ENCODE results near the gene MNDA.

Gene MNDA

GRCh38 chr1:158830904-158831507 lies at the start of gene MNDA:
MNDA (plus strand) TSS chr1:158831351; CDS start chr1:158842154, 10,803 bp downstream.
- DNase-seq, result peak; percentile 15

GRCh38 chr1:158793604-158794003 lies 37.5 kb upstream of the MNDA start:
- peak; percentile 52 for DNase-seq

GRCh38 chr1:158794247-158794646 lies 36.9 kb upstream of the MNDA start:
- DNase-seq, result no peak

GRCh38 chr1:158798531-158798930 lies 32.6 kb upstream of the MNDA start:
- peak; percentile 13 for DNase-seq

- DNase-seq, result no peak
Observed at GRCh38 chr1:158799689-158800088, 31.5 kb upstream of the MNDA start.

GRCh38 chr1:158800526-158800925 lies 30.6 kb upstream of the MNDA start:
- no peak for DNase-seq

- DNase-seq, result no peak
Observed at GRCh38 chr1:158801396-158801795, 29.8 kb upstream of the MNDA start.

GRCh38 chr1:158803678-158804077 lies 27.5 kb upstream of the MNDA start:
- no peak for DNase-seq

- no peak for DNase-seq
Observed at GRCh38 chr1:158806916-158807536, 24.1 kb upstream of the MNDA start.

- DNase-seq, result no peak
Observed at GRCh38 chr1:158809256-158809655, 21.9 kb upstream of the MNDA start.

- no peak for DNase-seq
Observed at GRCh38 chr1:158809862-158810261, 21.3 kb upstream of the MNDA start.

GRCh38 chr1:158810311-158810710 lies 20.8 kb upstream of the MNDA start:
- no peak for DNase-seq

- no peak for DNase-seq
Observed at GRCh38 chr1:158812336-158812735, 18.8 kb upstream of the MNDA start.

- DNase-seq, result no peak
Observed at GRCh38 chr1:158813164-158813563, 18.0 kb upstream of the MNDA start.

GRCh38 chr1:158814970-158815369 lies 16.2 kb upstream of the MNDA start:
- no peak for DNase-seq

- DNase-seq, result no peak
Observed at GRCh38 chr1:158818560-158818959, 12.6 kb upstream of the MNDA start.

GRCh38 chr1:158818975-158819431 lies 12.1 kb upstream of the MNDA start:
- no peak for DNase-seq

GRCh38 chr1:158819461-158820443 lies 11.4 kb upstream of the MNDA start:
- DNase-seq, result peak; percentile 35

- DNase-seq, result no peak
Observed at GRCh38 chr1:158821723-158822122, 9.4 kb upstream of the MNDA start.

GRCh38 chr1:158830074-158830677 lies 975 bp upstream of the MNDA start:
- no peak for DNase-seq

- DNase-seq, result no peak
Observed at GRCh38 chr1:158833264-158833663, 2.1 kb downstream of the MNDA start.

- no peak for DNase-seq
Observed at GRCh38 chr1:158836038-158836437, 4.9 kb downstream of the MNDA start.

- no peak for DNase-seq
Observed at GRCh38 chr1:158838660-158839059, 7.5 kb downstream of the MNDA start.
